Myometrial cell (primary cell): ENCODE measurements around the gene SLC12A4. TPM values are rescaled to one million over a fixed set of nuclear protein-coding genes. Genes with fewer than 3 reads are reported as not detected.

Experiments
- total RNA-seq: library from RNA; depleted of rRNA; stranded (reverse); fragments of >200 nt; gene quantifications from 2 replicates; pipeline ENCODE4 v1.2.3, GENCODE V29; 2015

Gene SLC12A4
- 63.6 and 116 TPM in 2 replicates for total RNA-seq

DNA sequence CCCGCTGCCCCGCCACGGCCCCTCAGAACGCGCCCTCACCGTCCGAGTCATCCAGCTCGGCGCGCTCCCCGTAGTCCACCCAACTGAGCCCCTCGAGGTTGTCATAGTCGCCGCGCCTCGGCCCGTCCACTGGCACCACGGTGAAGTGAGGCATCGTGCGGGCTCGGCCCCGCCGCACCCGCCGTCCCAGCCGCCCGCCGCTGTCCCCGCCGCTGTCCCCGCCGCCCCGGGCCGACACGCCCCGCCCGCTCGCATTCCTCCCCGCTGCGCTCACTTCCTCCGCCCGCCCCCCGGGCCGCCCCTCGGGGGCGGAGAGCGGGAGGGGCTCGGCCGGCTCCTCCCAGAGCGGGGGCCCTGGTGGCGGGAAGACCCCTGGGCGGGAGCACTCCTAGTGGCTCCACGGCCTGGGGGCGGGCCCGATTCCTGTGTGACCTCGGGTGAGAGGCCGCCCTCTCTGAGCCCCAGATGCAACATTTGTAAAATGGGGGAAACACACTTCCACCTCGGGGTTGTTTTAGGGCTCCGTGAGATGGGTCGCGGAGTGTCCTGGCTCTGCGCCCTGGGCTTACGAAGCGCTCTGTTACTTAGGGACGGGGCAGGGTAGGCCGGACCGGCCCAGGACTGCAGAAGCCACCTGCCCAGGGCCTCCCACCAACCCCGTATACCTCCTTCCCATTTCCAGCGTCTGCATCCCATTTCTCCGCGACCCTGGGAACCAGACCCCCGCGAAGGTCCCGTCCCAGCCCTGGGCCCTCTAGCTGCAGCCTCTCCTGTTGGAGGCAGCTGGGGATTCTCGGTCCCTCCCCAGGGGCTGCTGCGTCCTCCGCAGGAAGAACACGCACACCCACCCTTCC is at the start of gene SLC12A4:
SLC12A4 (minus strand) TSS at position 238 of the 854 bp plus-strand sequence; CDS start at position 154, 84 bp downstream.

DNA sequence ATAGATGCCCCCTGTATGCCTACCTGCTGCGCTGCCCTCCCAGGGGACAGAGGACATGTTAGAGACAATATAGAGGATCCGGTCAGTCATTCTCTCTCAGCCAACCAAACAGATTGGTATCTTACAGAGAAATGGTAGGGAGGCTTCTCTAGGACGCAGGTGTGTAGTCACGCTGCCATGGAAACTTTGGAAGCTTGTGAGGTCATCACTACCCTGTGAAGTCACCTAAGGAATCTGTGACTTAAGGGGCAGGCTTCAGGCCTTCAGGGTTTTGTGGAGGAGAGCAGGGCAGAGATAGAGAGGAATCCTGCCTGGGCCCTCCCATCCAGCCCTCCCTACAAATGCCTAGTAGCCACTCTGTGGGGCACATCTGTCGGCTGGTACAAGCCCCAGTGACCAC is 47.2 kb upstream of the SLC12A4 start, which contains the start of gene DPEP2NB:
DPEP2NB (minus strand) TSS at position 231 of the 400 bp plus-strand sequence; CDS start at position 90, 141 bp downstream.

DNA sequence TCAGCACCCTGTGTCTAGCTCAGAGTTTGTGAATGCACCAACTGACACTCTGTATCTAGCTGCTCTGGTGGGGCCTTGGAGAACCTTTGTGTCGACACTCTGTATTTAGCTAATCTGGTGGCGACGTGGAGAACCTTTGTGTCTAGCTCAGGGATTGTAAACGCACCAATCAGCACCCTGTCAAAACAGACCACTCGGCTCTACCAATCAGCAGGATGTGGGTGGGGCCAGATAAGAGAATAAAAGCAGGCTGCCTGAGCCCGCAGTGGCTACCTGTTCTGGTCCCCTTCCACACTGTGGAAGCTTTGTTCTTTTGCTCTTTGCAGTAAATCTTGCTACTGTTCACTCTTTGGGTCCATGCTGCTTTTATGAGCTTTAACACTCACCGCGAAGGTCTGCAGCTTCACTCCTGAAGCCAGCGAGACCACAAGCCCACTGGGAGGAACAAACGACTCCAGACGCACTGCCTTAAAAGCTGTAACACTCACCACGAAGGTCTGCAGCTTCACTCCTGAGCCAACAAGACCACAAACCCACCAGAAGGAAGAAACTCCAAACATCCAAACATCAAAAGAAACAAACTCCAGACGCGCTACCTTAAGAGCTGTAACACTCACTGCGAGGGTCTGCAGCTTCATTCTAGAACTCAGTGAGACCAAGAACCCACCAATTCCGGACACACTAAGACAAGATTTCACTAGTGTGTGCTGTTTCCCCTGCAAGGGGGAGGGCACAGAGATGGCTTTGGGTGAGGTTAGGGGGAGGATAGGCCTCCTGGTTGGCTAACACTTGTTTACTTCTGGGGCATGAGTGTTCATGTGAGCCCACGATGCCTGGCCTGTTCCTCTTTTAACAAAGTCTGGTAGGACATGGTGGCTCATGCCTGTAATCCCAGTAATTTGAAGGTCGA is 30.6 kb upstream of the SLC12A4 start, which contains the start of gene DPEP2:
DPEP2 (minus strand) TSS at position 706 of the 910 bp plus-strand sequence. CDS start 6,272 bp downstream, outside the sequence.

GRCh38 chr16:67979955-67980678 is 11.7 kb upstream of the SLC12A4 start, which contains the start of gene DPEP3:
TSS of gene DPEP3 (minus strand) at chr16:67980499. CDS start at chr16:67980380, 119 bp downstream.

GRCh38 chr16:67943619-67944504 is 24.6 kb downstream of the SLC12A4 start, which contains the start of gene LCAT:
TSS of gene LCAT (minus strand) at chr16:67944120. CDS start at chr16:67944101, 19 bp downstream.

DNA sequence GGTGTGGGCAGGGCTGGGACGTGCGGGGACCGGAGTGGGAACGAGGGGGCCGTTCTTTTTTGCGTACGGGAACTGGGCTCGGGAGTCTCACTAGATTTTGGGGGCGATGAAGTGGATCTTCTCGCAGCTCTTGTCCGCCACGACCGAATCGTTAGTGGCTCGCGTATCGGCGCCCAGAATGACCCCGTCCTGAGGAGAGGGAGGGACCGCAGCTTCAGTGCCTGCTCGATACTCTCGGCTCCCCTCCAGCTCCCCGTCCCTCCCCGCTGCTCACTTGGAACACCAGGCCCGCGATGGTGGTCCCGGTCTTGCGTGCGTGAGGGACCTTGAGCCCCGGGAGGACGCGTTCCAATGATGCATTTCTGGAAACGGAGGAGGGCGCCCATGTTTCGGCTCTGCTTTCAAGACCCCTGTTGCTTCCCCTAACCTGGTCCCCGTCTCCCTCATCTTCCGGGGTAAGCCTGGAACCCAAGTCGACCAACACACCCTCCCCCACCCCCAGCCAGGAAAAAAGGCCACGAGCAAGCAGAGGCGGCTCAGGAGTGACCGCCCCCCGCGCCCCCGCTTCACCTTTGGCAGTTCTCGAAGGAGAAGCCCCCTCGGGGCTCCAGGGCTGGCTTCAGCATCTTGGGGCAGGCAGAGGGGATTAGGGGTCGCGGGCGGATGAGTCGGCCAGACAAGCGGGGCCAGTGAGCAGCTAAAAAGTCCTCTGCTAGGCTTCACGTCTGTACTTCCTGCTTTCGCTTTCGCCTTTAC is 32.1 kb downstream of the SLC12A4 start, which contains the start of gene PSMB10:
PSMB10 (minus strand) TSS at position 727 of the 756 bp plus-strand sequence; CDS start at position 626, 101 bp downstream.

DNA sequence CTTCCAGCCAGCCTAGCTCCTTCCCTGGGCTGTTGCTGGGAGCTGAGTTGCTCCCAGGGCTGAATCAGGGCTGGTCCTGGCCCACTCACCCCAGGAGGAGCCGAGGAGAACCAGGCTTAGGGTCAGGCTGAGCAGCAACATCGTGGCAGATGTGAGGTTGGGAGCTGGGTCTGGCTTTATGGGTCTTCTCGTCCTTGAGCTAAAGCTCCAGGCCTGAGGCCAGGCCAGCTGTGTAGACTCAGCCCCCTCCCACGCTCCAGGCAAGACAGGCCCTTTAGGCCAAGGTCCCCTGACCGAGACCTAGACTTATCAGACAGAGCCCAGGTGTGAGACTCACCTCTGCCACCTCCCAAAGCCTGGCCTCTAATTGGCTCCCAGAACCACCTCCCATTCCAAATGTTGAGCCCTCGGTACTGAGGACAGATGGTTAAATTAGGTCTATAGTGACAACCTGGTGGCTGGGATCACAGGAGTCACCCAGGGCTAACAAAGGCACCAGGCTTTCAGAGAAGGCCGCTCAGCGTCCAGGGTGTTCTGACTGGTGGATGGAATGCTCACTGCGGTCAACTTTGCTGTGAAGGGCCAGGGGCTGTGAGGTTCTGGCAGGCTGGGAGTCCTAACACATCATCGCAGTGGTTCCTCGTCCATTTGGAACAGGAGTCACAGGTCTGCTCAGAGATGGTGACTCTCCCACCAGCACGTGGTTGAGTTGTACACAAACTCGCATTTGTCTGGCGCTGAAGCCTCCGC is 36.5 kb downstream of the SLC12A4 start, which contains the start of gene CTRL:
CTRL (minus strand) TSS at position 151 of the 750 bp plus-strand sequence; CDS start at position 141, 10 bp downstream.

Other genes starting within 250 kb of the SLC12A4 start
- gene GFOD2, start 249.3 kb downstream of the SLC12A4 start, total RNA-seq, result 9.7 and 12.4 TPM in 2 replicates
- 3.2 and 3.5 TPM in 2 replicates for gene RANBP10, start 162.1 kb downstream of the SLC12A4 start, total RNA-seq
- gene TSNAXIP1, start 161.7 kb downstream of the SLC12A4 start, total RNA-seq, result under 0.01 and 1.4 TPM in 2 replicates
- gene THAP11, start 126.3 kb downstream of the SLC12A4 start, total RNA-seq, result 23.6 and 26.9 TPM in 2 replicates
- gene NUTF2, start 121.7 kb downstream of the SLC12A4 start, total RNA-seq, result 103 and 274 TPM in 2 replicates
- 30.0 and 33.7 TPM in 2 replicates for gene CENPT, start 120.9 kb downstream of the SLC12A4 start, total RNA-seq
- gene EDC4, start 95.6 kb downstream of the SLC12A4 start, total RNA-seq, result 56.0 and 59.7 TPM in 2 replicates
- 0.89 TPM in 1 of 2 replicates, not detected in the other for gene NRN1L, start 83.8 kb downstream of the SLC12A4 start, total RNA-seq
- gene PSKH1, start 75.4 kb downstream of the SLC12A4 start, total RNA-seq, result 5.8 and 8.3 TPM in 2 replicates
- gene CTRL, start 36.8 kb downstream of the SLC12A4 start, total RNA-seq, result 0.53 and 0.58 TPM in 2 replicates
- 63.4 and 68.9 TPM in 2 replicates for gene PSMB10, start 31.8 kb downstream of the SLC12A4 start, total RNA-seq
- gene LCAT, start 24.5 kb downstream of the SLC12A4 start, total RNA-seq, result 5.5 and 6.0 TPM in 2 replicates
- gene DPEP3, start 11.9 kb upstream of the SLC12A4 start, total RNA-seq, result not detected in 2 replicates
- not detected in 2 replicates for gene DPEP2, start 30.8 kb upstream of the SLC12A4 start, total RNA-seq
- not detected in 2 replicates for gene DPEP2NB, start 47.3 kb upstream of the SLC12A4 start, total RNA-seq
- gene DDX28, start 54.6 kb upstream of the SLC12A4 start, total RNA-seq, result 3.5 and 5.2 TPM in 2 replicates
- gene DUS2, start 54.6 kb upstream of the SLC12A4 start, total RNA-seq, result 23.1 and 26.8 TPM in 2 replicates
- 9.7 and 9.8 TPM in 2 replicates for gene NFATC3, start 116.7 kb upstream of the SLC12A4 start, total RNA-seq